ENCODE results near the gene SYNGR3.

DNA sequence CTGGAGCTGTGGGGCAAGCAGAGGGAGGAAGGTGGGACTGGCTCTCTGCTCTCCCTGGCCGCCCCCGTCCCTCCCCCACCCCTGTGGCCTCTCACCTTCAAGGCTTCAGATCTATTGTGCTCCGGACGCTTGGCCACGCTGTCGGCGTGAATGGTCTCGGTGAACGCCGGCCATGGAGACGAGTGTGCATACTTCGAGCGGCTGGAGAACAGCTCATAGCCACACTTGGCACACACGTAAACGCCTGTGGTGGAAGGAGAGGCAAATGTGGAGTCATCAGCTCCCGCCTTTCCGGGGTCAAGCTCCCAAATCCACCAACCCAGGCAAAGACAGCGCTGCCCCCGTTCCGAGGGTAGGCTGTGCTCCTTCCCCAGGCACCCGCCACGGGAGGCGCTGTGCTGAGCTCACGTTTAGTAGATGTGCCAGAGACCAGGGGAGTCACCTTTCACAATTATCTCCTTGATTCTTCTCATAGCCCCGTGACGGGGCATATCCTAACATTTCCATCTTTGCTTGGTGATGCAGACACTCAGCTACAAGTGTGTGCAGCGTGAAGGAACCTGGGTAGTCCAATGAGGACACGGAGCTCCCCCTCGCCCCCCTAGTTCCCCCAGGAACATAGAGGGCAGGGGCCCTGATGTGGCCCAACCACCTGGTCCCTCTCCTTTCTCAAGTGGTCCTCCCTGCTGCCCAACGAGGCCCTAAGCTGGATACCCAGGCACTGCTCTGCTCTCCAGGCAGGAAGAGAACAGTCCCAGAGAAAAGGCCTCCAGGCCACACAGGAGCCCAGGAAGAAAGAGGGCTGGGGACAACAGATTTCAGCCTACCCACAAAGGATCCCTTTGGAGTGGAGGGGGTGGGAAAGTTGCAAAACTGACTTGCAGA lies 48.4 kb upstream of the SYNGR3 start:
- TF ChIP-seq, protein P1, sequence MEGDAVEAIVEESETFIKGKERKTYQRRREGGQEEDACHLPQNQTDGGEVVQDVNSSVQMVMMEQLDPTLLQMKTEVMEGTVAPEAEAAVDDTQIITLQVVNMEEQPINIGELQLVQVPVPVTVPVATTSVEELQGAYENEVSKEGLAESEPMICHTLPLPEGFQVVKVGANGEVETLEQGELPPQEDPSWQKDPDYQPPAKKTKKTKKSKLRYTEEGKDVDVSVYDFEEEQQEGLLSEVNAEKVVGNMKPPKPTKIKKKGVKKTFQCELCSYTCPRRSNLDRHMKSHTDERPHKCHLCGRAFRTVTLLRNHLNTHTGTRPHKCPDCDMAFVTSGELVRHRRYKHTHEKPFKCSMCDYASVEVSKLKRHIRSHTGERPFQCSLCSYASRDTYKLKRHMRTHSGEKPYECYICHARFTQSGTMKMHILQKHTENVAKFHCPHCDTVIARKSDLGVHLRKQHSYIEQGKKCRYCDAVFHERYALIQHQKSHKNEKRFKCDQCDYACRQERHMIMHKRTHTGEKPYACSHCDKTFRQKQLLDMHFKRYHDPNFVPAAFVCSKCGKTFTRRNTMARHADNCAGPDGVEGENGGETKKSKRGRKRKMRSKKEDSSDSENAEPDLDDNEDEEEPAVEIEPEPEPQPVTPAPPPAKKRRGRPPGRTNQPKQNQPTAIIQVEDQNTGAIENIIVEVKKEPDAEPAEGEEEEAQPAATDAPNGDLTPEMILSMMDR (IDR thresholded peaks at IDR 0.05): peak; percentile 74; the same call in 1 of the 2 replicates
- TF ChIP-seq, protein P2, sequence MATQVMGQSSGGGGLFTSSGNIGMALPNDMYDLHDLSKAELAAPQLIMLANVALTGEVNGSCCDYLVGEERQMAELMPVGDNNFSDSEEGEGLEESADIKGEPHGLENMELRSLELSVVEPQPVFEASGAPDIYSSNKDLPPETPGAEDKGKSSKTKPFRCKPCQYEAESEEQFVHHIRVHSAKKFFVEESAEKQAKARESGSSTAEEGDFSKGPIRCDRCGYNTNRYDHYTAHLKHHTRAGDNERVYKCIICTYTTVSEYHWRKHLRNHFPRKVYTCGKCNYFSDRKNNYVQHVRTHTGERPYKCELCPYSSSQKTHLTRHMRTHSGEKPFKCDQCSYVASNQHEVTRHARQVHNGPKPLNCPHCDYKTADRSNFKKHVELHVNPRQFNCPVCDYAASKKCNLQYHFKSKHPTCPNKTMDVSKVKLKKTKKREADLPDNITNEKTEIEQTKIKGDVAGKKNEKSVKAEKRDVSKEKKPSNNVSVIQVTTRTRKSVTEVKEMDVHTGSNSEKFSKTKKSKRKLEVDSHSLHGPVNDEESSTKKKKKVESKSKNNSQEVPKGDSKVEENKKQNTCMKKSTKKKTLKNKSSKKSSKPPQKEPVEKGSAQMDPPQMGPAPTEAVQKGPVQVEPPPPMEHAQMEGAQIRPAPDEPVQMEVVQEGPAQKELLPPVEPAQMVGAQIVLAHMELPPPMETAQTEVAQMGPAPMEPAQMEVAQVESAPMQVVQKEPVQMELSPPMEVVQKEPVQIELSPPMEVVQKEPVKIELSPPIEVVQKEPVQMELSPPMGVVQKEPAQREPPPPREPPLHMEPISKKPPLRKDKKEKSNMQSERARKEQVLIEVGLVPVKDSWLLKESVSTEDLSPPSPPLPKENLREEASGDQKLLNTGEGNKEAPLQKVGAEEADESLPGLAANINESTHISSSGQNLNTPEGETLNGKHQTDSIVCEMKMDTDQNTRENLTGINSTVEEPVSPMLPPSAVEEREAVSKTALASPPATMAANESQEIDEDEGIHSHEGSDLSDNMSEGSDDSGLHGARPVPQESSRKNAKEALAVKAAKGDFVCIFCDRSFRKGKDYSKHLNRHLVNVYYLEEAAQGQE (IDR thresholded peaks at IDR 0.05; ENCODE audit: insufficient read depth in 1 of 2, low read depth in 2 of 2, low read length in 1 of 2): no peak
- no peak for TF ChIP-seq SIN3A (IDR thresholded peaks at IDR 0.05; ENCODE audit: borderline replicate concordance, insufficient read depth, low read depth, low read length)
